B cell (primary cell): ENCODE results near the gene IGF2BP3.

Experiments used
- EZH2 ChIP-seq: IDR thresholded peaks from 2 replicates; pipeline ENCODE4 v1.6.1; 2012; ENCODE audit warnings: borderline replicate concordance, low read depth, mild to moderate bottlenecking, moderate library complexity, low read length; ENCODE audit not compliant: insufficient read depth, poor library complexity, severe bottlenecking
- TF ChIP-seq, protein P1 (sequence below): fragments of 200-600 bp; IDR thresholded peaks from one replicate; pipeline ENCODE4 v1.8.0; 2022; ENCODE audit warnings: antibody characterized with exemption, mild to moderate bottlenecking

DNA sequence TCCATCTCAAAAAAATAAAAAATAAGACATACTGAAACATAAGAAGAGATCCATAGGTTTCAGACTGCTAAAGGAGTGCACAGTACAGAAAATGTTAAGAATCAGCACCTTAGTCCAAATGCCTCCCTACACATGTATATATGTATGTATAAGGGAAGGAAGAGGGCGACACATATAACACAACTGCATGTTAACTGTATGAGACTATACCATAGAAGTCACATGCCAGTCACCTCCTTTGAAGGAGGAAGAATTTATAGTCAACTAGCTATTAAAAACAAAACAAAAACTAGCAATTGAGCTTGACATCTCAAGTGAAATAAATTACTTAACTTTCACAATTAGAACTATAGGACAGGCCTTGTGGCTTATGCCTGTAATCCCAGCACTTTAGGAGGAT is 50.4 kb downstream of the IGF2BP3 start:
- TF ChIP-seq, protein P1, sequence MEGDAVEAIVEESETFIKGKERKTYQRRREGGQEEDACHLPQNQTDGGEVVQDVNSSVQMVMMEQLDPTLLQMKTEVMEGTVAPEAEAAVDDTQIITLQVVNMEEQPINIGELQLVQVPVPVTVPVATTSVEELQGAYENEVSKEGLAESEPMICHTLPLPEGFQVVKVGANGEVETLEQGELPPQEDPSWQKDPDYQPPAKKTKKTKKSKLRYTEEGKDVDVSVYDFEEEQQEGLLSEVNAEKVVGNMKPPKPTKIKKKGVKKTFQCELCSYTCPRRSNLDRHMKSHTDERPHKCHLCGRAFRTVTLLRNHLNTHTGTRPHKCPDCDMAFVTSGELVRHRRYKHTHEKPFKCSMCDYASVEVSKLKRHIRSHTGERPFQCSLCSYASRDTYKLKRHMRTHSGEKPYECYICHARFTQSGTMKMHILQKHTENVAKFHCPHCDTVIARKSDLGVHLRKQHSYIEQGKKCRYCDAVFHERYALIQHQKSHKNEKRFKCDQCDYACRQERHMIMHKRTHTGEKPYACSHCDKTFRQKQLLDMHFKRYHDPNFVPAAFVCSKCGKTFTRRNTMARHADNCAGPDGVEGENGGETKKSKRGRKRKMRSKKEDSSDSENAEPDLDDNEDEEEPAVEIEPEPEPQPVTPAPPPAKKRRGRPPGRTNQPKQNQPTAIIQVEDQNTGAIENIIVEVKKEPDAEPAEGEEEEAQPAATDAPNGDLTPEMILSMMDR: no peak
- TF ChIP-seq EZH2: no peak
